OCI-LY1 (cell line): Measurements from ENCODE around the gene CMTM7.

ENCODE experiments used
- H2AFZ ChIP-seq: fragments of 200-600 bp; sonication (generic), shearing (Covaris generic); 2 replicates; pipeline ENCODE4 v1.6.0; 2014; ENCODE audit warnings: antibody characterized with exemption, mild to moderate bottlenecking, low read length
- H3F3A ChIP-seq: fragments of 200-600 bp; sonication (generic), shearing (Covaris generic); 2 replicates; pipeline ENCODE4 v1.6.0; 2014; ENCODE audit warnings: mild to moderate bottlenecking, antibody characterized with exemption, low read length, moderate library complexity; ENCODE audit not compliant: insufficient read depth
- H3K27ac ChIP-seq: fragments of 200-600 bp; sonication (generic); 2 replicates; pipeline ENCODE4 v1.5.1; 2014; ENCODE audit warnings: low read length, mixed run types, mild to moderate bottlenecking, low read depth; ENCODE audit not compliant: poor library complexity, severe bottlenecking
- H3K27me3 ChIP-seq: fragments of 200-600 bp; sonication (generic); 2 replicates; pipeline ENCODE4 v1.6.0; 2014; ENCODE audit warnings: antibody characterized with exemption, mild to moderate bottlenecking, low read length, moderate library complexity; ENCODE audit not compliant: insufficient read depth
- H3K36me3 ChIP-seq: fragments of 200-600 bp; sonication (generic); 2 replicates; pipeline ENCODE4 v1.6.1; 2014; ENCODE audit warnings: mild to moderate bottlenecking, antibody characterized with exemption, low read length, moderate library complexity, mixed read lengths; ENCODE audit not compliant: insufficient read depth
- H3K4me1 ChIP-seq: fragments of 200-600 bp; sonication (generic); 2 replicates; pipeline ENCODE4 v1.5.1; 2014; ENCODE audit warnings: mild to moderate bottlenecking, low read length, moderate library complexity; ENCODE audit not compliant: insufficient read depth, severe bottlenecking
- H3K4me2 ChIP-seq: fragments of 200-600 bp; sonication (generic), shearing (Covaris generic); 2 replicates; pipeline ENCODE4 v1.6.1; 2014; ENCODE audit warnings: low read length
- H3K4me3 ChIP-seq: fragments of 200-600 bp; sonication (generic); 2 replicates; pipeline ENCODE4 v1.5.1; 2014; ENCODE audit warnings: low read length, low read depth, mild to moderate bottlenecking, mixed read lengths; ENCODE audit not compliant: poor library complexity, severe bottlenecking
- H3K79me2 ChIP-seq: fragments of 200-600 bp; shearing (Covaris generic); 2 replicates; pipeline ENCODE4 v1.6.1; 2016; ENCODE audit warnings: mixed run types, low read length, mixed read lengths; ENCODE audit not compliant: insufficient read depth
- H3K9ac ChIP-seq: fragments of 200-600 bp; sonication (generic), shearing (Covaris generic); 2 replicates; pipeline ENCODE4 v1.6.1; 2014; ENCODE audit warnings: mild to moderate bottlenecking, low read length, mixed read lengths
- H3K9me2 ChIP-seq: fragments of 200-600 bp; sonication (generic), shearing (Covaris generic); 2 replicates; pipeline ENCODE4 v1.6.1; 2014; ENCODE audit warnings: low read depth, mild to moderate bottlenecking, low read length, mixed read lengths
- H3K9me3 ChIP-seq: fragments of 200-600 bp; shearing (Covaris generic); 2 replicates; pipeline ENCODE4 v1.6.1; 2014; ENCODE audit warnings: low read length, mixed read lengths
- H4K20me1 ChIP-seq: fragments of 200-600 bp; sonication (generic), shearing (Covaris generic); 2 replicates; pipeline ENCODE4 v1.6.0; 2016; ENCODE audit warnings: mild to moderate bottlenecking, low read length; ENCODE audit not compliant: insufficient read depth
- EZH2 ChIP-seq: fragments of 200-600 bp; sonication (generic), shearing (Covaris generic); IDR thresholded peaks from 2 replicates; pipeline ENCODE4 v1.8.0; 2017; ENCODE audit warnings: borderline replicate concordance, mixed run types, mild to moderate bottlenecking, antibody characterized with exemption, low read length, moderate library complexity, mixed read lengths
- TF ChIP-seq, protein P1 (sequence below): fragments of 200-600 bp; sonication (generic), shearing (Covaris generic); IDR thresholded peaks from 2 replicates; pipeline ENCODE4 v1.5.1; 2017; ENCODE audit warnings: mild to moderate bottlenecking, antibody characterized with exemption, low read length, moderate library complexity, mixed read lengths

The CMTM7 gene

DNA sequence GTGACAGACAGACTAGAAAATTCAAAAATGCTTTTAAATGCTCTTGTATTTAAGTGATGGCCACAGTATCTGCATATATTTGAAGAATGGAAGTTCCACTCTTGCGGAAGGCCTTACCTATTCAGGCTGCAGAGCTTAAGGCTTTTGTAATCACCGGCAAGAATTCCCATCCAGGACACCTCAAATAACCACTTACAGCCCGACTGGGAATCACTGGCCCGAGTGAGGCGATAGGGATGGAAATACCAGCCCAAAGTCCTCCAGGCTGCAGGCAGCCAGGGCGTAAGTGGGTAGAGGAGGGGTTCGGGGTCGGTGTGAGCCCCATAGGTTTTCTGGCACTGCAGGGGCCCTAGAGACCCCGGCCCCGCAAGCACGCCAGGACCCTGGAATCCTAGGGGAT lies 9.5 kb downstream of the CMTM7 start:
- H3K79me2 ChIP-seq, result peaks cover 3% of the 10 kb centered on the region; the same call in 1 of the 2 replicates
- H4K20me1 ChIP-seq, result no peaks in the 10 kb centered on the region
- H3K9me3 ChIP-seq, result no peaks in the 10 kb centered on the region
- H2AFZ ChIP-seq, result no peak overlapping the region
- peaks cover 15% of the 10 kb centered on the region for H3F3A ChIP-seq
- no peaks in the 10 kb centered on the region for H3K9me2 ChIP-seq
- no peaks in the 10 kb centered on the region for H3K27me3 ChIP-seq
- H3K27ac ChIP-seq, result peak overlapping the region; percentile 91
- no peaks in the 10 kb centered on the region for H3K36me3 ChIP-seq
- H3K4me1 ChIP-seq, result peaks cover 62% of the 10 kb centered on the region
- H3K4me3 ChIP-seq, result peak overlapping the region; percentile 57
- peak overlapping the region; percentile 73 for H3K4me2 ChIP-seq
- H3K9ac ChIP-seq, result peak overlapping the region; percentile 71
- TF ChIP-seq, protein P1, sequence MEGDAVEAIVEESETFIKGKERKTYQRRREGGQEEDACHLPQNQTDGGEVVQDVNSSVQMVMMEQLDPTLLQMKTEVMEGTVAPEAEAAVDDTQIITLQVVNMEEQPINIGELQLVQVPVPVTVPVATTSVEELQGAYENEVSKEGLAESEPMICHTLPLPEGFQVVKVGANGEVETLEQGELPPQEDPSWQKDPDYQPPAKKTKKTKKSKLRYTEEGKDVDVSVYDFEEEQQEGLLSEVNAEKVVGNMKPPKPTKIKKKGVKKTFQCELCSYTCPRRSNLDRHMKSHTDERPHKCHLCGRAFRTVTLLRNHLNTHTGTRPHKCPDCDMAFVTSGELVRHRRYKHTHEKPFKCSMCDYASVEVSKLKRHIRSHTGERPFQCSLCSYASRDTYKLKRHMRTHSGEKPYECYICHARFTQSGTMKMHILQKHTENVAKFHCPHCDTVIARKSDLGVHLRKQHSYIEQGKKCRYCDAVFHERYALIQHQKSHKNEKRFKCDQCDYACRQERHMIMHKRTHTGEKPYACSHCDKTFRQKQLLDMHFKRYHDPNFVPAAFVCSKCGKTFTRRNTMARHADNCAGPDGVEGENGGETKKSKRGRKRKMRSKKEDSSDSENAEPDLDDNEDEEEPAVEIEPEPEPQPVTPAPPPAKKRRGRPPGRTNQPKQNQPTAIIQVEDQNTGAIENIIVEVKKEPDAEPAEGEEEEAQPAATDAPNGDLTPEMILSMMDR, result no peak
- no peak for TF ChIP-seq EZH2

DNA sequence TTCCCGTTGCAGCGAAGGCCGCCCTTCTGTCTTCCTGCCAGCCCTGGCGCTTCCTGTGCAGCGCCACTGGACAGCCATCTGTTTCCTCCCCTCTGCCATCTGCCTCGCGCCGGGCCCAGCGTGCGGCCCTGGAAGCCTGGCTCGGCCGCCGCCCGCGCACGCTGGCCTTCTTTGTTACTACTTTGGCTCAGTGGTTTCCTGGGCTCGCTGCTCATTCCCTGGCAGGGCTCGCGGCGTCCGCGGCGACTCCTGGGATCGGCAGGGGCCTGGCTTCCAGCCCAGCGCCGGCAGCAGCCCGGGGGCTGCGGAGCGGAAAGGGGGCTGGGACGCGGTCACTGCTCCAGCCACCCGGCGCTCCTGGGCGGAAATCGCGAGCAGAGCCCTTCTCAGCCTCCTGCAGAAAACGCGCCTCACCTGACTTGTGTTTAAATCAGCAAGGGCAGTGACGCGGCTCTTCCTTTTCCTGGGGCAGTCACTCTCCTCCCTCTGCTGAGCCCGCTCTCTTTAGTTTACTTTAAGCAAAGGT lies 10.0 kb downstream of the CMTM7 start:
- no peak overlapping the region for H2AFZ ChIP-seq
- H3K4me2 ChIP-seq, result peak overlapping the region; percentile 73

DNA sequence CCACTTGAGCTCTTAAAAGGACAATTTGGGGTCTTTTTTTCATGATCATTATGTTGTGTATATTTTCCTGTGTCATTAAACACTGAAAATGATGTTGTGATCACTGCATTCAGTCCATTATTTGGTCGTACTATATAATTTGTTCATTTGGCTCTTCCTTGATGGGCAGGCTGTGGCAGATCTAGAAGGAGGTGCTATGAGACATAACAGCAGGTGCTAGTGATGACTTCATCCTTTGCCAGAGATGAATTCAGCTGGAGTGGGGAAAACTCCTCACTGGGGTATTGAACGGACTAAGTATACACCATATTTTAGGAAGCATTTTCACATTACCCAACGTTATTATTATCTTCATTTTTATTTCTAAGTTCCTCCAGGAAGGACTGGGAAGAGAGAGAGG lies 12.0 kb downstream of the CMTM7 start:
- Histone ChIP-seq H4K20me1 (no peaks in the 10 kb centered on the region), H3K36me3 (no peaks in the 10 kb centered on the region), H3K27me3 (no peaks in the 10 kb centered on the region), H3K9me3 (no peaks in the 10 kb centered on the region), H3K9ac (no peak overlapping the region), H3F3A (peaks cover 7% of the 10 kb centered on the region), H3K79me2 (peaks cover 3% of the 10 kb centered on the region; the same call in 1 of the 2 replicates), H3K4me1 (peaks cover 57% of the 10 kb centered on the region), H3K27ac (peak overlapping the region; percentile 91), H3K4me3 (no peak overlapping the region), H3K4me2 (no peak overlapping the region), H3K9me2 (no peaks in the 10 kb centered on the region), H2AFZ (no peak overlapping the region)
- no peak for TF ChIP-seq EZH2
- TF ChIP-seq, protein P1, result no peak

More for the DNA sequence above, 10.0 kb downstream of the CMTM7 start:
- Histone ChIP-seq H3K79me2 (peaks cover 3% of the 10 kb centered on the region; the same call in 1 of the 2 replicates), H3K27me3 (no peaks in the 10 kb centered on the region), H4K20me1 (no peaks in the 10 kb centered on the region), H3K4me3 (peak overlapping the region; percentile 57), H3K9me2 (no peaks in the 10 kb centered on the region), H3K27ac (peak overlapping the region; percentile 91), H3K9ac (peak overlapping the region; percentile 71), H3K4me1 (peaks cover 65% of the 10 kb centered on the region), H3K9me3 (no peaks in the 10 kb centered on the region), H3F3A (peaks cover 15% of the 10 kb centered on the region), H3K36me3 (no peaks in the 10 kb centered on the region)
- no peak for TF ChIP-seq EZH2
- TF ChIP-seq, protein P1, result no peak
